CD4-positive, CD25-positive, alpha-beta regulatory T cell (primary cell): ENCODE results near the gene CBL. TPM values are rescaled to one million over a fixed set of nuclear protein-coding genes. Genes with fewer than 3 reads are reported as not detected.
"Not testable (repeated sequence)": the region's sequence is repeated elsewhere in the genome, so short reads cannot be mapped to it uniquely, and the experiment has no call there.

Experiments used
- ATAC-seq, 2 donors: fragments of 150-1000 bp; cut with Tn5 transposase; one replicate each; pipeline ENCODE4 v1.10.0; 2021; ENCODE audit warnings: low read depth in 2 of 2, moderate number of reproducible peaks in 2 of 2, moderate library complexity in 1 of 2
- DNase-seq, 3 donors: peaks; one replicate each; pipeline versions ENCODE4 v3.0.0 to v3.0.0-alpha.2; 2012 to 2022; ENCODE audit warnings: mixed read lengths in 1 of 3
- H3K27ac ChIP-seq: one replicate; pipeline ENCODE4 v1.7.0; 2013; ENCODE audit warnings: mild to moderate bottlenecking, low read length; ENCODE audit not compliant: insufficient read depth, poor library complexity, severe bottlenecking
- H3K27me3 ChIP-seq: one replicate; pipeline ENCODE4 v1.7.0; 2013; ENCODE audit warnings: low read length; ENCODE audit not compliant: control insufficient read depth, insufficient read depth
- H3K36me3 ChIP-seq: one replicate; pipeline ENCODE4 v1.7.0; 2013; ENCODE audit warnings: mild to moderate bottlenecking, low read length, moderate library complexity; ENCODE audit not compliant: control insufficient read depth, insufficient read depth
- H3K4me1 ChIP-seq: 2 replicates; pipeline ENCODE4 v1.7.0; 2013; ENCODE audit warnings: mild to moderate bottlenecking, low read length; ENCODE audit not compliant: insufficient read depth, control insufficient read depth, poor library complexity, severe bottlenecking
- H3K4me3 ChIP-seq: one replicate; pipeline ENCODE4 v1.7.0; 2013; ENCODE audit warnings: low read depth, mild to moderate bottlenecking, low read length, moderate library complexity
- H3K9me3 ChIP-seq, 2 experiments: 1 replicate in 1 of 2; 2 replicates in 1 of 2; pipeline ENCODE4 v1.7.0; 2013; ENCODE audit warnings: low read length in 2 of 2, mild to moderate bottlenecking in 1 of 2, moderate library complexity in 1 of 2; ENCODE audit not compliant: control insufficient read depth in 2 of 2
- H3K27ac Mint-ChIP-seq, 3 donors: one replicate each; pipeline ENCODE4 v1.8.0; 2020 to 2022; ENCODE audit warnings: mild to moderate bottlenecking in 3 of 3, mixed read lengths in 3 of 3, moderate library complexity in 2 of 3
- H3K27me3 Mint-ChIP-seq: one replicate; pipeline ENCODE4 v1.8.0; 2022; ENCODE audit warnings: mild to moderate bottlenecking, mixed read lengths
- H3K36me3 Mint-ChIP-seq: one replicate; pipeline ENCODE4 v1.8.0; 2020; ENCODE audit warnings: mixed read lengths
- H3K4me1 Mint-ChIP-seq, 4 donors: one replicate each; pipeline ENCODE4 v1.8.0; 2020 to 2022; ENCODE audit warnings: mixed read lengths in 4 of 4, mild to moderate bottlenecking in 1 of 4
- H3K4me3 Mint-ChIP-seq, 4 donors: one replicate each; pipeline ENCODE4 v1.8.0; 2020 to 2022; ENCODE audit warnings: mild to moderate bottlenecking in 4 of 4, mixed read lengths in 4 of 4, moderate library complexity in 3 of 4
- H3K9me3 Mint-ChIP-seq, 7 donors: one replicate each; pipeline ENCODE4 v1.8.0; 2020 to 2022; ENCODE audit warnings: mixed read lengths in 7 of 7, mild to moderate bottlenecking in 3 of 7, moderate library complexity in 2 of 7
- polyA plus RNA-seq, 4 donors: library from polyadenylated mRNA; unstranded; fragments of 300-500 nt; fragmentation: Illumina TruSeq; gene quantifications; one replicate each; pipeline ENCODE4 v1.2.3, GENCODE V29; 2021
- total RNA-seq: library from RNA; stranded (reverse); gene quantifications from one replicate; pipeline ENCODE4 v1.2.3, GENCODE V29; 2022

Gene CBL
- total and polyA plus RNA-seq, 5 donors from 2014 or later = 7.9 to 35.6 (median 9.1) TPM

DNA sequence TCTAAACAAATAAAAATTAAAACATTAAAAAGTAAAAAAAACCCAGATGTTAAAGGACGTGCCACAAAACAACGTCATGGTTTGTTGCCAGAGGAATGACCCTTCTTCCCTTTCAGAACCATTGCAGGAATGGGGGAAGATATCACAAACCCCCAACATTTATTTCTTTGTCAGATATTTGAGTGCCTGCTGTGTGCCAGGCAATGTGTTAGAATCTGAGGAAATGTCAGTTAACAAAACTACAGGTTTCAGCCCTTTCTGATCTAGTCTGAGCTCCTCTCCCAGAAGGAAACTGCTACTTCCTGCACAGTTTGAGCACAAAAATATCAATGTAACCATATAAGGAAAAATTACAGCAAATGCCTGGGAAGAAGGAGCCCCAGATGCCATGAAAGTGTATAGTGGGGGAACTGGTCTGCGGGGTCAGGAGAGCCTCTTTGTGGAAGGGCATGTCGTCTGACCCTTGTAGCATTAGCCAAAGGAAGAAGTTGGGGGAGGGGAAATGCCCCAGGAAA, 27.9 kb upstream of the CBL start:
- peak overlapping the region in 1 of 3 donors; percentile 73 for H3K27ac Mint-ChIP-seq
- Histone ChIP-seq H3K9me3 (no peaks in the 10 kb centered on the region), H3K4me3 (no peak overlapping the region), H3K27ac (no peak overlapping the region), H3K4me1 (peaks cover 10% of the 10 kb centered on the region), H3K36me3 (no peaks in the 10 kb centered on the region), H3K27me3 (no peaks in the 10 kb centered on the region)
- no peak overlapping the region for H3K4me3 Mint-ChIP-seq
- H3K4me1 Mint-ChIP-seq = peaks cover 0 to 21% (median 10%) of the 10 kb centered on the region in 4 donors
- DNase-seq = peak in 1 of 3 donors; percentile 33
- H3K27me3 Mint-ChIP-seq = no peaks in the 10 kb centered on the region
- no peaks in the 10 kb centered on the region for H3K9me3 Mint-ChIP-seq
- peaks cover 18% of the 10 kb centered on the region for H3K36me3 Mint-ChIP-seq
- no peak for ATAC-seq

DNA sequence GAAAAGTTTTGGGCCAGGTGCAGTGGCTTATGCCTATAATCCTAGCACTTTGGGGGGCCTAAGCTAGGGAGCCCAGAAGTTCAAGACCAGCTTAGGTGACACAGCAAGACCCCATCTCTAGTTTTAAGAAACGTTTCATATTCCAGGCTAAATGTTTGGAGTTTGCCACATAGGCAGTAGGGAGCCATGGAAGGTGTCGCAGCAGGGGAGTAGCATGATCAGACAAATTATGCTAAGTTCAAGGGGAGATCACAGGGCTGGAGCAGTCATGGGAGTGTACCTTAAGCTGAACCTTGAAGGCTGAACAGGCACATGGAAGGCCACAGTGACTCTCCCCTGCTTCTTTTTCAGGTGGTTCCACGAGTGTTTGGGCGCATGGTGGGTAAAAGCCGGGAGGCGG, 26.8 kb upstream of the CBL start:
- Mint-ChIP-seq H3K27ac (peak overlapping the region in 2 of 3 donors; percentile 5 to 35), H3K9me3 (no peaks in the 10 kb centered on the region), H3K27me3 (no peaks in the 10 kb centered on the region), H3K4me1 (peaks cover 0 to 18% (median 10%) of the 10 kb centered on the region in 4 donors), H3K36me3 (peaks cover 17% of the 10 kb centered on the region), H3K4me3 (no peak overlapping the region)
- H3K36me3 ChIP-seq = no peaks in the 10 kb centered on the region
- DNase-seq (no peak), ATAC-seq (no peak)
- H3K4me3 ChIP-seq = no peak overlapping the region
- H3K27ac ChIP-seq = no peak overlapping the region
- H3K27me3 ChIP-seq = no peaks in the 10 kb centered on the region
- H3K4me1 ChIP-seq = peaks cover 10% of the 10 kb centered on the region
- no peaks in the 10 kb centered on the region for H3K9me3 ChIP-seq

DNA sequence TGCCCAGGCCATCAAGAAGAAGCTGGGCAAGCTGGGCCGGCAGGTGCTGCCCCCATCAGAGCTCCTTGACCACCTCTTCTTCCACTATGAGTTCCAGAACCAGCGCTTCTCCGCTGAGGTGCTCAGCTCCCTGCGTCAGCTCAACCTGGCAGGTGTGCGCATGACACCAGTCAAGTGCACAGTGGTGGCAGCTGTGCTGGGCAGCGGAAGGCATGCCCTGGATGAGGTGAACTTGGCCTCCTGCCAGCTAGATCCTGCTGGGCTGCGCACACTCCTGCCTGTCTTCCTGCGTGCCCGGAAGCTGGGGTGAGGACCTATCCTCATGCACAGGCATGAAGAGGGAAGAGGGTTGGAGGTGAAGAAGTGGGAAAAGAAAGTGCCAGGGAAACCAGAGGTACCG, 26.2 kb upstream of the CBL start:
- H3K27me3 Mint-ChIP-seq = no peaks in the 10 kb centered on the region
- H3K4me3 Mint-ChIP-seq = no peak overlapping the region
- H3K4me1 ChIP-seq = peaks cover 10% of the 10 kb centered on the region
- ATAC-seq (no peak), DNase-seq (no peak)
- no peak overlapping the region for H3K27ac ChIP-seq
- no peaks in the 10 kb centered on the region for H3K36me3 ChIP-seq
- no peaks in the 10 kb centered on the region for H3K9me3 Mint-ChIP-seq
- no peak overlapping the region for H3K4me3 ChIP-seq
- peaks cover 17% of the 10 kb centered on the region for H3K36me3 Mint-ChIP-seq
- no peaks in the 10 kb centered on the region for H3K27me3 ChIP-seq
- peaks cover 0 to 18% (median 10%) of the 10 kb centered on the region in 4 donors for H3K4me1 Mint-ChIP-seq
- H3K9me3 ChIP-seq = no peaks in the 10 kb centered on the region
- H3K27ac Mint-ChIP-seq = no peak overlapping the region

DNA sequence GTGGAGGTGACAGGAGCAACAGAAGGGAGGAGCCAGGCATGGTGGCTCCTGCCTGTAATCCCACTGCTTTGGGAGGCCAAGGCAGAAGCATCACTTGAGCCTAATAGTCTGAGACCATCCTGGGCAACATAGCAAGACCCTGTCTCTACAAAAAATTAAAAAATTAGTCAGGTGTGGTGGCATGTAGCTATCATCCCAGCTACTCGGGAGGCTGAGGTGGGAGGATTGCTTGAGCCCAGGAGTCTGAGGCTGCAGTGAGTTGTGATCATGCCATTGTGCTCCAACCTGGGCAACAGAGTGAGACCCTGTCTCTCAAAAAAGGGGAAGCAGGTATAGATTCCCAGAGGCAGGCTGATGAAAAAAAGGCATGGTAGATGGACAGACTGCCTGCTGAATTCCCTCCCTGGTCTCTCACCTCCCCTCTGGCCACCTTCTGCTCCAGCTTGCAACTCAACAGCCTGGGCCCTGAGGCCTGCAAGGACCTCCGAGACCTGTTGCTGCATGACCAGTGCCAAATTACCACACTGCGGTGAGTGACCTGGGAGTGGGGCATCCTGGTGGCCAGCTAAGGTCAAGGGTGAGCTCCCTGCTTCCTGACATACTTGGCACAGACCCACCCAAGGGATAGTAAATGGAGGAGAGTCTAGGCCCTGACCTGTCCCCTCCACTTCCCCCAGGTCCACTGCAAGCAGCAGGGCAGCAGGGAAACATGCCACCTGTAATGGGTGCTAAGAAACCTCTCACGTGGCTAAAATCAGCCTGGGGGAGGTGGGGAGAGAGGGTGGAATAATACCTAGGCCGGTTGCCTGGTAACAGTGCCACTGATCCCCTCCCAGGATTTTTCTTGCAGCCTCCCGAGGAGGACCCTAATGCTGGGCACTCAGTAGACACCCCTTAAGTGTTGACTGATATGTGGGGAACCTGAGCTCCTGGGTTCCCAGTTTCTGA, 25.1 kb upstream of the CBL start:
- no peaks in the 10 kb centered on the region for H3K9me3 ChIP-seq
- peaks cover 10% of the 10 kb centered on the region for H3K36me3 Mint-ChIP-seq
- DNase-seq (no peak), ATAC-seq (no peak)
- no peaks in the 10 kb centered on the region for H3K27me3 Mint-ChIP-seq
- no peak overlapping the region for H3K4me3 Mint-ChIP-seq
- H3K27me3 ChIP-seq = no peaks in the 10 kb centered on the region
- peaks cover 0 to 13% (median 8%) of the 10 kb centered on the region in 4 donors for H3K4me1 Mint-ChIP-seq
- no peak overlapping the region for H3K27ac ChIP-seq
- H3K9me3 Mint-ChIP-seq = no peaks in the 10 kb centered on the region
- H3K36me3 ChIP-seq = no peaks in the 10 kb centered on the region
- no peak overlapping the region for H3K27ac Mint-ChIP-seq
- H3K4me3 ChIP-seq = no peak overlapping the region
- H3K4me1 ChIP-seq = peaks cover 10% of the 10 kb centered on the region

DNA sequence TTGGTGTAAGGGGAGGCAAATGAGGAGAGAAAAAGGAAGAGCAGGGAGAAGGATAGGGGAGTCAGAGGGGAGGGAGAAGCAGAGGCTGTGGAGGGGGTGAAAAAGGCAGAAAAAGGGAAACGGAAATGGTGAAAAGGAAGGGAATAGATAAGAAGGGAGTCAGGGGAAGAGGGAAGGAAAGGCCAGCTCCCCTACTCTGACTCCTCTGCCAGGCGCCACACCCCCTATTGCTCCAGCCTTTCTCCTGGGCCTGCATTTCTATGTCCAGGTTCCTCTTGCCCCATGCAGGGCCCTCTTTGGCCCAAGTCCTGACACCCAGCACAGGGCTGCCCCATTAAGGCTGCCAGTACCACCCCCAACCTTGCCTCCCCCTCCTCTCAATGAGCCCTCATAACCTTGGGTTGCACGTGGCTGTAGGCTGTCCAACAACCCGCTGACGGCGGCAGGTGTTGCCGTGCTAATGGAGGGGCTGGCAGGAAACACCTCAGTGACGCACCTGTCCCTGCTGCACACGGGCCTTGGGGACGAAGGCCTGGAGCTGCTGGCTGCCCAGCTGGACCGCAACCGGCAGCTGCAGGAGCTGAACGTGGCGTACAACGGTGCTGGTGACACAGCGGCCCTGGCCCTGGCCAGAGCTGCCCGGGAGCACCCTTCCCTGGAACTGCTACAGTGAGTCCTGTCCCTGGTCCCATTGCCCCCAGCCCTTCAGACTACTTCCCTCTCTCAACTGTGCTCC, 24.3 kb upstream of the CBL start:
- no peak for ATAC-seq
- Mint-ChIP-seq H3K27ac (no peak overlapping the region), H3K27me3 (no peaks in the 10 kb centered on the region)

DNA sequence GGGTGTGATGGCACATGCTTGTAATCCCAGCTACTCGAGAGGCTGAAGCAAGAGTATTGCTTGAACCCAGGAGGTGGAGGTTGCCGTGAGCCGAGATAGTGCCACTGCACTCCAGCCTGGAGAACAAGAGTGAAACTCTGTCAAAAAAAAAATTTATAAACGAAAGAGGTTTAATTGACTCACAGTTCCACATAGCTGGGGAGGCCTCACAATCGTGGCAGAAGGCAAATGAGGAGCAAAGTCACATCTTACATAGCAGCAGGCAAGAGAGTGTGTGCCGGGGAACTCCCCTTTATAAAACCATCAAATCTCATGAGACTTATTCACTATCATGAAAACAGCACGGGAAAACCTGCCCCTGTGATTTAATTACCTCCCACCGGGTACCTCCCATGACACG, 21.7 kb upstream of the CBL start:
- not testable (repeated sequence) for H3K4me1 ChIP-seq, H3K27ac Mint-ChIP-seq, H3K4me3 Mint-ChIP-seq, H3K27ac ChIP-seq, DNase-seq, H3K27me3 ChIP-seq, ATAC-seq, H3K4me1 Mint-ChIP-seq, H3K36me3 ChIP-seq, H3K9me3 Mint-ChIP-seq, H3K9me3 ChIP-seq, H3K27me3 Mint-ChIP-seq, H3K36me3 Mint-ChIP-seq, H3K4me3 ChIP-seq

More for the DNA sequence above, 24.3 kb upstream of the CBL start:
- no peak overlapping the region for H3K4me3 ChIP-seq
- no peaks in the 10 kb centered on the region for H3K9me3 Mint-ChIP-seq
- peaks cover 10% of the 10 kb centered on the region for H3K36me3 Mint-ChIP-seq
- H3K27me3 ChIP-seq = no peaks in the 10 kb centered on the region
- no peaks in the 10 kb centered on the region for H3K9me3 ChIP-seq
- peaks cover 10% of the 10 kb centered on the region for H3K4me1 ChIP-seq
- no peak overlapping the region for H3K4me3 Mint-ChIP-seq
- peaks cover 0 to 13% (median 8%) of the 10 kb centered on the region in 4 donors for H3K4me1 Mint-ChIP-seq
- DNase-seq = no peak
- H3K36me3 ChIP-seq = no peaks in the 10 kb centered on the region
- no peak overlapping the region for H3K27ac ChIP-seq

DNA sequence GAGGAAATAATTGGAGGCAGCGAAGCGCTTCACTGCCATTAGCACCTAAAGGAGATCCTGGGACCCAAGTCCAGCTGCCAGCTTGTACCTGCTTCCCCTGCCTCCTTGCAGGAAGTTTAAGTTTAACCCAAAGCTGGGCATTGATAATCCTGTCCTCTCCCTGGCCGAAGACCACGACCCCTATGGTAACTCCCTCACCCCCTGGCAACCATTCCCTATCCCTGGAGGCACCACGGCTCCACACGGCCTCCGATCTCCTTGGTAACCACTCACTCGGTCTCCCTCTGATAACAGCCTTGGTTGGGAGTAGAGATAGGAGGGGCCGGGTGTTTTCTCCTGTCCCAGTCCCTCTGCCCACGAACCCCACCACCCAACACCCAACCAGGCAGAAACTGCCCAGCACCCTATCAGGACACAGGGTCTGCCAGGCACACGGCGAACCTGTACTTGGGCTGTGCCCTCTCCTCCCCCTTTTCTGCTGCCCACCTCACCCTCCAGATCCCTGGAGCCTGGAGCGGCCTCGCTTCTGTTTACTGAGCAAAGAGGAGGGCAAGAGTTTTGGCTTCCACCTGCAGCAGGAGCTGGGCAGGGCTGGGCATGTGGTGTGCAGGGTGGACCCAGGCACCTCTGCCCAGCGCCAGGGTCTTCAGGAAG, 20.0 kb upstream of the CBL start:
- Histone ChIP-seq H3K9me3 (no peaks in the 10 kb centered on the region), H3K36me3 (no peaks in the 10 kb centered on the region), H3K4me1 (no peaks in the 10 kb centered on the region), H3K4me3 (no peak overlapping the region), H3K27ac (no peak overlapping the region), H3K27me3 (no peaks in the 10 kb centered on the region)
- no peak overlapping the region for H3K4me3 Mint-ChIP-seq
- DNase-seq = no peak
- H3K9me3 Mint-ChIP-seq = no peaks in the 10 kb centered on the region
- no peaks in the 10 kb centered on the region for H3K27me3 Mint-ChIP-seq
- H3K27ac Mint-ChIP-seq = peak overlapping the region in 1 of 3 donors; percentile 65
- ATAC-seq = no peak
- peaks cover 4% of the 10 kb centered on the region for H3K36me3 Mint-ChIP-seq
- H3K4me1 Mint-ChIP-seq = no peaks in the 10 kb centered on the region
